Measurements from ENCODE around the gene MTA3.

MTA3 gene

GRCh38 chr2:42791606-42792005, 223.2 kb downstream of the MTA3 start:
- DNase-seq: no peak

DNA sequence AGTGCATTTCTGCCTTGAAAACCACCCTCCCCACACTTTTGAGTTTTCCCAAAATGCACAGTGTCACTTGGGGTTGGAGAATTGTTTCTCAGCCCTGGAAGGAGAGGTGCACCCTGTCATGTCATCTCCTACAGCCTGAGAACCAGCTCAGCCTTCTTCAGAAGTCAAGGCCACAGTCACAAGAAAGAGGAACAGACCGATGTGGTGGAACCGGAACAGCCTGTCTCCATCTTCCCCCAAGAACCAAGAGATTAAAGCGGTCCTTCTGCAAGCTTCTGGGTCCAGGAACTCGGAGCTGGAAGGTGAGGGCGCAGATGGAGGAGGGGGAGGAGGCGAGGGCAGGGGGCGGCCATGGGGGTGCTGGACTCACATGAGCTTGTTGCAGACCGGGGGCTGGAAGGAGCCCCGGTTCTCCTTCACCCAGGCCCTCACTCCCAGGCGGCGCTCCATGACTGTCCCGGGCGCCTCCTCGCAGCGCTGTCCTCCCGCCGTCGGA, 223.7 kb downstream of the MTA3 start:
- DNase-seq: no peak

DNA sequence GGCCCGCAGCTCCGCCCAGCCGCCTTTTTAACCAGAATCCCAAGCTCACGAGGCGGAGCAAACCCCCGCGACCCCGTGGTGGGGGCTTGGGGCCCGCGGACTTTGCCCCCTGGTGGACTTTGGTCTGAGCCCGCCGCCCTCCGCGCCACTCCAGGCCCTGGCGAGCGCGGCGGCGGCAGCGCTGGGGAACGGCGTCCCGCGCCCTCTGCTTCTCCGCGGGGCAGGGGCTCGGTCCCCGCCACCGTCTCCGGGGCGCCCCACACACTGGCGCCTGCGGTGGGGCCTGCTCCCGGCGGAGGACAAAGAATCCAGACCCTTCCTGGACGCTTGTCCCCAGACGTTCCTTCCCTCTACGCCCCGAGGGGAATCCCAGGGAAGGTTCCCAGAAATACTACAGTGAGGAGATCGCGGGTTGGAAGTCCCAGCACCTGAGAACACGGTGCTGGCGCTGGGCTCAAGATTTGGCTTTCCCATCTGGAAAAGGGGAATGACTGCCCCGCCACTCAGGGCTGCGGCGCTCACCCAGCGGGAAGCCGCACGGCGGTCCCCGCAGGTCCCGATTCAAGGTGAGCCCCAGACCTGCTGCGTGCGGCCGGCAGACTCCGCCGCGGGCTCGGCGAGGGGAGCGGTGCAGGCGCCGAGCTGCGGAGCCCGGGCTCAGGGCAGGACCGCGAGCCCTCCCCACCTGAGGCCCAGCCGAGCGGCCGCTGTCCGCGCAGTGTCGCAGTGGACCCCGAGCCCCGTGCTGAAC, 224.3 kb downstream of the MTA3 start, which contains the start of gene HAAO:
Gene HAAO (minus strand): TSS at position 1 of the 751 bp plus-strand sequence. CDS start 47 bp downstream, outside the sequence.
- no peak for DNase-seq

GRCh38 chr2:42793334-42794270, 225.2 kb downstream of the MTA3 start:
- DNase-seq: no peak

- DNase-seq: no peak
Measured at GRCh38 chr2:42794271-42795046, 226.0 kb downstream of the MTA3 start.

GRCh38 chr2:42795275-42795674, 226.8 kb downstream of the MTA3 start:
- no peak for DNase-seq

DNA sequence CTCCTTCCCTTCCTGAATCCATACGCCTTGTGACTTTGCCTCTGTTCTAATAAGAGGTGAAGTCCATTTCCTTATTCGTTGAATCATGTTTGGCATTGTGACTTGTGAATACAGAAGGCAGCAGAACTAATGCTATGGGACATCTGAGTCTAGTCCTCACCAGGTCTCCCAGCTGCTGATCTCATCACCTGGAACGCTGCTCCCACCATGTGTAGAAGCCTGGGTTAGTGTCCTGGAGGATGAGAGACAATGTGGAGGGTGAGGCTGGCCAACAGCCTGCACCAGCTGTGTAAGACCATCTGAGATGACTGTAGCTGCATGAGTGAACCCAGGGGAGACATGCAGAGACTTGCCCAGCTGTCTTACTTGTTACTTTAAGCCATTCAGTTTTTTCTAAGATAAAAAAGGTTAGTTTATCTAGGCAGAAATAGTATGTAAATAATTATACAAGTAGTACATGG, 227.4 kb downstream of the MTA3 start:
- no peak for DNase-seq

DNA sequence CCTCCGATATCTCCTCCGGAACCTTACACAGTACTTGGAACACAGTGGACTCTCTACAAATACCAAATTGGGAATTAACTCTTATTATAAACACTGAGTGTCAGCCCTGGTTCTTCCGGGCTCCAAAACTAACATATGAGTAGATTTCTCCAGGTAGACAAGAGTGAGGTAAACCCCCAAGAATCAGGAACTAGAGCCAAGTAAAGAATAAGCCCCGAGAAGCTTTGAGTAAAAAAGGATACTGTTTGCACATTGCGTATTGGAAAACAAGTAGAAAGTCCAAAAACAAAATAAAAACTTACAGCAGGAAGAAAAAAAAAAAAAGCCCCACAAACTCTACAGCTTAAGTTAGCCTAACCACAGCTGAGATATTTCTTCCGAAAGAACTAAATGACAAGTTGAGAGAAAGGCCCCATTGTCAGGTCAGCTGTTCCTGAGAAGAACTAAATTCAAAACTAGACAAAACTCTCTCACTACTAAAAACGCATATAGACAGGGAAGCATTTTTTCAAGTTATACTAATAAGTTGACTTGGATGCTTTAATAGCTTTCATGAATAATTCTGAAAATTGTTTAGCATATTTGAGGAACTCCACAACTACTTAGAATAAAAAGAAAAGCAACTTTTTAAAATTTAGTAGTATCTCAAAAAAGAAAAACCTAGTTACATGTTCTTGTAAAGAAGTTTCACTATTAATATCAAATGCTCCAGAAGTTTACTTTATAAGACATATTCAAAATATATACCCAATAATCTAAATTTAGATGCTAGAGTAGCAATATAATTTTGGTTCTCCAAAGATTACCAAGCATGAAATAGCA, 228.2 kb downstream of the MTA3 start:
- no peak for DNase-seq

- no peak for DNase-seq
Measured at GRCh38 chr2:42797281-42797680, 228.8 kb downstream of the MTA3 start.

DNA sequence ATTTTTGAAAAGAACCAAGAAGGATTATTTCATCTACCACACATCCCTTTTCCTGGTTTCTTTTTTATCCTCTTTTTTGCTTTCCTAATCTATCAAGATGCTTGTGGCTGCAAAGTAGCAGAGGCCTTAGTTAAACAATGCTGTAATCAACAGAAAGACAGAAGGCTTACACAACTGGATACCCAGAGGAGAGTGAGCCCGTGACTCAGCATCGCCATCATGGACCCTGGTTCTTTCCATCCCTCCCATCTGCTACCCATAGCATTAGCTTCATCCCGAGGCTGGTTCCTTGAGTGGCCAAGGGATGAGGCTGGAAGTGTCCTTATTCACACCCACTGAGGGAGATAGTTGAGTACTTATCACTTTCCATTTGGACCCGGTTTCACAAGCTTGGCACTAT, 231.4 kb downstream of the MTA3 start:
- DNase-seq: no peak

DNA sequence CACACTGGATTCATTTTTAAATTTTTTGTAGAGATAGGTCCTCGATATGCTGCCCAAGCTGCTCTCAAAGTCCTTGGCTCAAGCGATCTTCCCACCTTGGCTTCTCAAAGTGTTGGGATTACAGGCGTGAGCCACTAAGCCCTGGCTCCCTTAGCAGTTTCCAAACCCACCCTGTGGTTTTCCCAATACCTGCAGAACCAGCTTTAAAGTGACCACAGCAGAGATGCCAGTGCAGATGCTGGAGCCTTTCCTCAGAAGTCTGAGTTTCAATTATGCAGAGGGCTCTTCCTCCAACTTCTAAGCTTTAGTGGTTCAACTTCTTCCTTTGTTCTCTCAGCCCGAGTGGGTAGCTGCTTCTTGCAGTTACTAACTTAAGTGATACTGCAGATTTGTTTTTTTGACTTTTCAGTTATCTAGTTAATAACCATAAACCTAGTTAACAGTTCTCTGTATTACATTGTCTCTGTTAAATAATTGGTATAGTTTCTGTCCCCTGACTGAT, 232.1 kb downstream of the MTA3 start:
- no peak for DNase-seq

- DNase-seq: no peak
Measured at GRCh38 chr2:42800981-42801380, 232.5 kb downstream of the MTA3 start.

- no peak for DNase-seq
Measured at GRCh38 chr2:42801381-42801780, 232.9 kb downstream of the MTA3 start.

- DNase-seq: no peak
Measured at GRCh38 chr2:42802150-42802549, 233.7 kb downstream of the MTA3 start.

DNA sequence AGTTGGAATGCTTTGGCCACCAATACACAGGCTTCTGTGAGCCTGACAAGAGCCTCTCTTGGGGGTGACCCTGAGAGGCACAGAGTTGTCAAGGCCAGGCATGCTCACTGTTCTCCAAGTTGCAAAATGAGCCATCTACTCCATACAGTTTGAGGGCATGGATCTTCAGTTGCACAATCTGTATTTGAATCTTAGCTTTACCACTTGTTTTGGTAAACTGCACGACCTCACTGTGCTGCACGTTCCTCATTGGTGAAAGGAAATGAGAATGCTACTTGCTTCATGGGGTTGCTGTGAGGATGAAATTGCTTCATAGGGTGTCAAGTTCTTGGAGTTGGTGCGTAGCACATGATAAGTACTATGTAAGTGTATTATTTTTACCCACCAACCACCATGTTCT, 235.9 kb downstream of the MTA3 start:
- DNase-seq: no peak

- no peak for DNase-seq
Measured at GRCh38 chr2:42804891-42805290, 236.5 kb downstream of the MTA3 start.

Measured in effector CD8-positive, alpha-beta T cell (primary cell).